ENCODE measurements around the gene SLC2A10.

SLC2A10 gene

GRCh38 chr20:46704714-46705377, 4.6 kb upstream of the SLC2A10 start:
- no peak for DNase-seq

- no peak for DNase-seq
Observed at GRCh38 chr20:46705378-46705729, 4.1 kb upstream of the SLC2A10 start.

- no peak for DNase-seq
Observed at GRCh38 chr20:46706242-46706641, 3.2 kb upstream of the SLC2A10 start.

- no peak for DNase-seq
Observed at GRCh38 chr20:46708172-46708860, 1.1 kb upstream of the SLC2A10 start.

GRCh38 chr20:46709055-46709458, 392 bp upstream of the SLC2A10 start:
- no peak for DNase-seq

GRCh38 chr20:46710153-46710913, 884 bp downstream of the SLC2A10 start:
- DNase-seq, result no peak

- no peak for DNase-seq
Observed at GRCh38 chr20:46712056-46712636, 2.7 kb downstream of the SLC2A10 start.

GRCh38 chr20:46713957-46714834, 4.7 kb downstream of the SLC2A10 start:
- no peak for DNase-seq

- DNase-seq, result no peak
Observed at GRCh38 chr20:46715292-46715756, 5.9 kb downstream of the SLC2A10 start.

- DNase-seq, result no peak
Observed at GRCh38 chr20:46717818-46718541, 8.5 kb downstream of the SLC2A10 start.

GRCh38 chr20:46720019-46720418, 10.6 kb downstream of the SLC2A10 start:
- DNase-seq, result no peak

- DNase-seq, result no peak
Observed at GRCh38 chr20:46720776-46721425, 11.5 kb downstream of the SLC2A10 start.

- no peak for DNase-seq
Observed at GRCh38 chr20:46721476-46721875, 12.0 kb downstream of the SLC2A10 start.

- DNase-seq, result no peak
Observed at GRCh38 chr20:46722450-46722849, 13.0 kb downstream of the SLC2A10 start.

GRCh38 chr20:46723039-46723438, 13.6 kb downstream of the SLC2A10 start:
- no peak for DNase-seq

- no peak for DNase-seq
Observed at GRCh38 chr20:46724343-46724959, 15.0 kb downstream of the SLC2A10 start.

GRCh38 chr20:46725186-46726165, 16.0 kb downstream of the SLC2A10 start:
- no peak for DNase-seq

- DNase-seq, result no peak
Observed at GRCh38 chr20:46731770-46732169, 22.3 kb downstream of the SLC2A10 start.

- DNase-seq, result no peak
Observed at GRCh38 chr20:46735436-46735835, 26.0 kb downstream of the SLC2A10 start.

All from NCI-H187 treated with DMSO at 0.1 percent for 48 hours (cell line).